Choroid plexus epithelial cell (primary cell): ENCODE data around the gene AHCYL2.
"Not testable (repeated sequence)": the region's sequence is repeated elsewhere in the genome, so short reads cannot be mapped to it uniquely, and the experiment has no call there.

Experiments
- DNase-seq: peaks from one replicate; pipeline ENCODE4 v3.0.0-alpha.2; 2010; ENCODE audit warnings: low read depth
- H3K4me3 ChIP-seq: 2 replicates; pipeline ENCODE4 v1.5.1; 2011; ENCODE audit warnings: low read depth, mild to moderate bottlenecking, control low read depth, low read length, moderate library complexity
- CTCF ChIP-seq: conservative IDR thresholded peaks from 2 replicates; pipeline ENCODE4 v1.5.1; 2011; ENCODE audit warnings: low read depth, mild to moderate bottlenecking, control low read depth, inconsistent platforms, low read length, moderate library complexity

The AHCYL2 gene

GRCh38 chr7:129298268-129298893 lies 73.6 kb downstream of the AHCYL2 start:
- DNase-seq, result peak; percentile 69
- H3K4me3 ChIP-seq, result no peak overlapping the region
- TF ChIP-seq CTCF, result peak; percentile 79

GRCh38 chr7:129299889-129300288 lies 75.1 kb downstream of the AHCYL2 start:
- no peak overlapping the region for H3K4me3 ChIP-seq
- no peak for TF ChIP-seq CTCF
- DNase-seq, result no peak

- DNase-seq, H3K4me3 ChIP-seq: not testable (repeated sequence)
Measured at GRCh38 chr7:129300299-129300698, 75.5 kb downstream of the AHCYL2 start.

- H3K4me3 ChIP-seq, result no peak overlapping the region
- no peak for DNase-seq
- no peak for TF ChIP-seq CTCF
Measured at GRCh38 chr7:129307592-129307991, 82.8 kb downstream of the AHCYL2 start.

GRCh38 chr7:129308047-129308446 lies 83.2 kb downstream of the AHCYL2 start:
- DNase-seq, result peak; percentile 57
- no peak for TF ChIP-seq CTCF
- no peak overlapping the region for H3K4me3 ChIP-seq

GRCh38 chr7:129311429-129311828 lies 86.6 kb downstream of the AHCYL2 start:
- TF ChIP-seq CTCF, result no peak
- H3K4me3 ChIP-seq, result no peak overlapping the region
- no peak for DNase-seq

- DNase-seq, result no peak
- TF ChIP-seq CTCF, result no peak
- no peak overlapping the region for H3K4me3 ChIP-seq
Measured at GRCh38 chr7:129313282-129313681, 88.5 kb downstream of the AHCYL2 start.
